Body of pancreas (tissue), 4 donors: ENCODE measurements around the gene RTP2.
A peak's percentile ranks its signal among the peaks of the same experiment; 100 is the strongest.

ENCODE experiments used
- POLR2A ChIP-seq, 3 donors: fragments of 450-650 bp; IDR thresholded peaks; one replicate each; pipeline ENCODE4 v1.6.1; 2016; ENCODE audit warnings: antibody characterized with exemption in 3 of 3, mild to moderate bottlenecking in 2 of 3
- TF ChIP-seq, protein P1 (sequence below), 7 experiments: fragments of 450-650 bp in 4 of 7; fragments of 200-600 bp in 3 of 7; sonication (generic) in 3 of 7; IDR thresholded peaks; one replicate each; pipeline ENCODE4 v1.5.1; 2016 to 2019; ENCODE audit warnings: antibody characterized with exemption in 7 of 7

DNA sequence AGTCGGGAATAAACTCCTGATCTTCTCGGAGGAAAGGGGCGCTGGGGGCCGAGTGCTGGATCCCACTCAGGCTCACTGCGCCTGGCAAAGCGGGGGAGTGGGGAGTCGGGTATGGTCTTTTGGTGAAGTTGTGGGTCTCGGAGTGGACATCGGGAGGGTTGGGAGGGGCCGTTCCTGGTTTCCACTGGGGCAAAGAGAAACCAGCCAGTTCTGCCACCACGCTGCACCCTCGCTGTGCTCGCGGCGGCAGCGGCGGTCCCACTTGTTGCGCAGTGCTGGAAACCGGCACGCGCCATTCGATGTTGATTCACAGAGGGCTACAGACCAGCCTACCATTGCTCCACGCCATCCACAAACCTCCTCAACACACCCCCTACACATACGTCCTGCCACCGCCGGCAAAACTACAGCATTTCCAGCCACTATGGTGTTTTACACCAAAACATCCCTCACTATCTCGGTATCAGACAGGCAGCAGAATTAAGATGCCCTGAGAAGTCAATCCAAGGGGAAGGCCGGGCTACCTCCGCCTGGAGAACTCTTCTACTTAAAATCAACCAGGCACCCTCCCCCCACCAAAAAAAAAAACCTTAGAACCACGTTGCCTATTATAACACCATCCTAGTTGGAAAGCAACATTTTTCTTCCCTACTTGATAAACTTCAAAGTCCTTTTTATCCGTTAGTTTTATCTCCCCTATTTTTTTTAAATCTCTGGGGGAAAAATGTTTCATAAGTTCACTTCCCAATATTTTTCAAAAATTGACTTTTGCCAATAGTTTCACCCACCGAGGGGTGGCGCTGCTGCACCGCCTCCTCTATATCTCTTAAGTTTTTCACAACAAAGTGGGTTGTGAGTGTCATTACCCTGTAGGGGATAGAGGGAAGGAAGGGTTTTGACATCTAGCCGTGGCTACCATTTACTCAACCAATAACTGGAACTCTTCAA is 39.3 kb upstream of the RTP2 start:
- TF ChIP-seq POLR2A (IDR thresholded peaks at IDR 0.05), result peak in 2 of 3 donors; percentile 17 to 49
- TF ChIP-seq, protein P1, sequence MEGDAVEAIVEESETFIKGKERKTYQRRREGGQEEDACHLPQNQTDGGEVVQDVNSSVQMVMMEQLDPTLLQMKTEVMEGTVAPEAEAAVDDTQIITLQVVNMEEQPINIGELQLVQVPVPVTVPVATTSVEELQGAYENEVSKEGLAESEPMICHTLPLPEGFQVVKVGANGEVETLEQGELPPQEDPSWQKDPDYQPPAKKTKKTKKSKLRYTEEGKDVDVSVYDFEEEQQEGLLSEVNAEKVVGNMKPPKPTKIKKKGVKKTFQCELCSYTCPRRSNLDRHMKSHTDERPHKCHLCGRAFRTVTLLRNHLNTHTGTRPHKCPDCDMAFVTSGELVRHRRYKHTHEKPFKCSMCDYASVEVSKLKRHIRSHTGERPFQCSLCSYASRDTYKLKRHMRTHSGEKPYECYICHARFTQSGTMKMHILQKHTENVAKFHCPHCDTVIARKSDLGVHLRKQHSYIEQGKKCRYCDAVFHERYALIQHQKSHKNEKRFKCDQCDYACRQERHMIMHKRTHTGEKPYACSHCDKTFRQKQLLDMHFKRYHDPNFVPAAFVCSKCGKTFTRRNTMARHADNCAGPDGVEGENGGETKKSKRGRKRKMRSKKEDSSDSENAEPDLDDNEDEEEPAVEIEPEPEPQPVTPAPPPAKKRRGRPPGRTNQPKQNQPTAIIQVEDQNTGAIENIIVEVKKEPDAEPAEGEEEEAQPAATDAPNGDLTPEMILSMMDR (IDR thresholded peaks at IDR 0.05), result peak; percentile 73 to 93 (median 92)
